GM21717 (cell line): ENCODE results near the gene ACTL10.

ENCODE experiments used
- ATAC-seq: cut with Tn5 transposase; IDR thresholded peaks from one replicate; pipeline ENCODE4 v1.9.1; 2021; ENCODE audit warnings: mild to moderate bottlenecking, moderate library complexity; ENCODE audit not compliant: unreplicated experiment

The ACTL10 gene

GRCh38 chr20:33648396-33649004 is 18.2 kb upstream of the ACTL10 start:
- no peak for ATAC-seq

- no peak for ATAC-seq
Measured at GRCh38 chr20:33649201-33649681, 17.5 kb upstream of the ACTL10 start.

GRCh38 chr20:33650111-33650752 is 16.5 kb upstream of the ACTL10 start:
- no peak for ATAC-seq

DNA sequence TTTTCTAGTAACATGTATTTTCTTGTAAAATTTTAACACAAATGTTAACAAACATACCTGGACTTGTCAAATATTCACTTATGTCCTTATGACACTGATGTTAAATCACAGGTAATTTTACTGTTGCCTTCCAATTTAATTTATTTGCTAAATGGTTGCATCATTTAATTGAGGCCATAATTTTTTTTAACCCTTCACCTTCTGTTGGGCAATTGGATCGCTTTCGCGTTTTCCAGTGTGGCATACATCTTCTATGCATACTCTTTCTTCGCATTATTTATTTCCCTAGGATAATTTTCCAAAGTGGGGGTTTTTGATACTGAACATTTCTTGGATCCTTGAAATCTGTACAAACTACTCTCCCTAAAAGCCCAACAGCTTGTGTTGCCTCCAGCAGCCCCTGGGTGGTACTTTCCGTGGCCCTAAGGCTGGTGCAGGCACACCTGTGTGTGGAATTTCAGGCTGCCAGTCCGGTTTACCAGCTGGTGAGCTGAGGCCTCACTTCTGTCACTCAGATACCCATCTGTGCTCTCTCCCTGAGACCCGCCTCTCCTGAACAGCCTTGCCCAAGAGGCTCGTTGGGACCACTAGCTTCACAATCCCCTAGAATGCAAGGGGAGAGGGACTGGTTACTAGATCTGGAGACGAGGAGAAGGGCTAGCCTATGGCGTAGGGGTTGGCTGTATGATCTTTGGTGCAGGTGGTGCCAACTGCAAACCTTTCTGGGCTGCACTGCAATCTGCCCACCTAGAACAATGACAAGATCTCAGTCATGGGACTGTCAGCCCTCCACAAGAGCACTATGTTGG is 15.8 kb upstream of the ACTL10 start:
- ATAC-seq, result no peak

DNA sequence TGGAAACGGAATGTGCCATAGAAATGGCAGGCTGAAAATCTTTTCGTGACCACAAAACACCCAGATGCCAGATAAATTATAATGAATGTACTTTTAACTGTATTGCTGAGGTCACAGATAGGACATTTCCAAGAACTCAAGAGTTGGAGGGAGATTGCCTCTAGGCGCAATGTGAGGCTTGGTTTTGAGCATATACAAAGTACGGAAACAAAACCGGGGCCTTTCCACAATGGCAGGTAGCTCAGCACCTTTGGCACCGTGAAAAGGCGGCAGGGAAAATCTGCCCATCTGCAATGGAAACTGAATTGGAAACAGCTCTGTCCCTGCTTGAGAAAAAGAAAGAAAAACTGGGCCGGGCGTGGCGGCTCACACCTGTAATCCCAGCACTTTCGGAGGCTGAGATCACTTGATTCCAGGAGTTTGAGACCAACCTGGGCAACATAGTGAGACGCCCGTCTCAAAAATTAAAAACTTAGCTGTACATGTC is 15.1 kb upstream of the ACTL10 start:
- no peak for ATAC-seq

DNA sequence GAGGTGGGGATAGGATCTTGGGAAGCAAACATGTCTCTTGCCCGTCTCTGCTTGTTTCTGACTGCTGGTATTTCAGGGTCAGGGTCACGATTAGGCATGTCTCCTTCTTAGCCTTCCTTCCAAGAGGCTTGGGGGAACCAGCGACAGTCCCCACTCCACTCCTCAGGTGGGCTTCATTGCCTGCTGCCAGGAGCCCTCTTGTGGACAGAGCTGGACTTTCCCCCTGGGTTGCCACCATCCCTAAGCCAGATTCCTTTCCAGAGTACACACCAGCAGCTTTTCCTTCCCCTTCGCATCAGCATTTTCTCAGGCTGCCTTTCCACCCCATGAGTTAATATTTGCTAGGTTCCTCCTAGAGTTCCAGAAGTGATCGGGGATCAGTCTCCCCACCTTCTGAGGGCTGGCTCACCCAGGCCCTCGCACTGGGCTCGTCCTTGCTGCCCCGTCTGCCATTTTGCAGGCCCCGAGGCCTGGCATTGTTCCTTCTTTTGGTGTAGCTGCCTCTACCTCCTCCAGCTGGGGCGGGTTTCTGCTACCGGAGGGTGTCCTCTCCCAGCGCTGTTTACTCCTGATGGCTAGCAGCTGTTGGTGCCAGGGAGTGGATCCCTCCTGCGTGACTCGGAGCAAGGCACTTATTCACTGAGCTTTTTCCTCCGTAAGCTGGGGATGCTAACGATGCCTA is 13.4 kb upstream of the ACTL10 start:
- no peak for ATAC-seq

- no peak for ATAC-seq
Measured at GRCh38 chr20:33653900-33654596, 12.7 kb upstream of the ACTL10 start.

DNA sequence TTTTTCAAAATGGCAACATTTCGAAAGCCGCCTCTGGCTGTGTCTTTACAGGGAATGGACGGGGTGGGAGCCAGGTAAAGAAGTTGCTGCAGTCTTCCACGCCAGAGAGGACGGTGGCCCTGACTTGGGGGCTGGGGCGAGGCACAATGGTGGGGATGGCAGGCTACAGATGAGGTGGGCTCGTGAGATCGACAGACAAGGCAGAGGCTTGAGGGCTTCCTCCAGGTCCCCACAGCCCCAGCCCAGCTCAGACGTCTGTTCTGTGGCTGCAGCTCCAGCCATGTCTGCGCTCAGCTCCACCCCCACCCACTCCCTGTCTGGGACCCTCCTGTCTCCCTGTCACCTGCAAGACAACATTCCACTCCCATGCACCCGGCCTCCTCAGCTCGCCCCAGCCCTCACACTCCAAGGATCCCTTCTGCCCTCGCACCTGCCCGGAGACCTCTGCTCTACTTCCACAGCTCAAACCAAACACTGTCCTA is 12.0 kb upstream of the ACTL10 start:
- ATAC-seq, result no peak

DNA sequence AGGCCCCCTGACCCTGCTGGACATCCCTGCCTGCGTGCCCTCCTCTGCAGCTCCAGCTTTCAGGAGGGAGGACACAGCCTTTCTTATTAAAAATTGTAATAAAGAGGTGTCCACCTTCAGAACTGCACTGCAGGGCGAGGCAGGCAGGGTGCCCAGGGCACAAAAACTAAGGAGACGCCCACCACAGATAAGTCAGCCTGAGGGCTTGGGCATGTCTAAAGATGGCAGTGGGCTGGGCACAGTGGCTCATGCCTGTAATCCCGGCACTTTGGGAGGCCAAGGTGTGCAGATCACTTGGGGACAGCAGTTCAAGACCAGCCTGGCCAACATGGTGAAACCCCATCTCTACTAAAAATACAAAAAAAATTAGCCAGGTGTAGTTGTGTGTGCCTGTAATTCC is 11.6 kb upstream of the ACTL10 start:
- ATAC-seq, result no peak

DNA sequence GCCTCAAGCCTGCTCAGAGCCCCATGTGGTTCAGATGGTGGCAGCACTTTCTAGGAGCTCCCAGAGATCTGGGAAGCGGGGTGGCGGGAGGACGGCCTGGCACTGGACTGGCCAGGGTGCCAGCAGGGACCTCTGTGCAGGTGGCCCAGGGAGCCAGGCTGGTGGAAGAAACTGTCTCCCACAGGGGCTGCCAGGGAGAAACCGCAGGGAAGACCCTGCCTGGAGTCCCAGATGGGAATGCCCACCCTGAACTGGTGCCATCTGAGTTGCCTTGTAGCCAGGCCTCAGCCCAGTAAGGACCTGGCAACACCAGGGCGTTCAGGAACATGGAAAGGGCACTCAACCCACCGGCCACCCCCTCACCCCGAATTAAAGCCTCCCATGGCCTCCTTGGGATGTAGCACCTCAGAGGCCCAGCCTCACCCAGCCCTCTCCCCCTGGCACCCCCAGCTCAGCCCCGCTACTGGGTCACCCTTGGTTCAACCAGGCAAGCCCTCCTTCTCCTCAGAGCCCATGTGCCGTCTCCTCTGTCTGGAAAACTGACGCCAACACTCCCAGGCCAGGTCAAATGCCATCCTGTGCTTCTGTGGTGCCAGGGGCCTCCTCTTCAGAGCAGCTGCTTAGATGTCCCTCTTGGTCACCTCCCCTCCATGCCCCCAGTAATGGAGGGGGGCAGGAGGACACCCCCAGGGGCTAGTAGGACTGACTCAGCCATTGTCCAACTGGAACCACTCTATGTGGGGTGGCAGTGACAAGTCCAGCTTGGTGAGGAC is 10.5 kb upstream of the ACTL10 start:
- ATAC-seq, result no peak

- ATAC-seq, result no peak
Measured at GRCh38 chr20:33656783-33657703, 9.7 kb upstream of the ACTL10 start.

GRCh38 chr20:33657704-33658095 is 9.0 kb upstream of the ACTL10 start:
- no peak for ATAC-seq

DNA sequence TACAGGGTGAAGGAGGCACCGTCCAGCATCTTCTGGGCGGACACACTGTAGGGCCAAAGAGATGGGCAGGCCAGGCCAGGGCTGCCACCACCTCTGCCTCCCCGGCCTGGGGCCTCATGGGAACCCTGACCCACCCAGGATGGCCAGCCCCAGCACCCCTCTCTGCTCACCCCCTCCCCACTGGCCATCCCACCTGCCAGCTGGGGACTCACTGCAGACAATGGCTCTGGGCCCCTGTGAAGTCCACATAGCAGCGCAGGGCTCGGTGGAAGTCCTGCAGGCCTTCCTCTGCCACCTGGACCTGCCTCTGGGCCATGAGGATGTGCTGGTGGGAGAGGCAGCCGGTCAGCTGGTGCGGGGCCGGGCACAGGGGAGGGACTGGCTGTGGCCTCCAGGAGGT is 8.2 kb upstream of the ACTL10 start:
- no peak for ATAC-seq

- ATAC-seq, result no peak
Measured at GRCh38 chr20:33658929-33659328, 7.8 kb upstream of the ACTL10 start.

DNA sequence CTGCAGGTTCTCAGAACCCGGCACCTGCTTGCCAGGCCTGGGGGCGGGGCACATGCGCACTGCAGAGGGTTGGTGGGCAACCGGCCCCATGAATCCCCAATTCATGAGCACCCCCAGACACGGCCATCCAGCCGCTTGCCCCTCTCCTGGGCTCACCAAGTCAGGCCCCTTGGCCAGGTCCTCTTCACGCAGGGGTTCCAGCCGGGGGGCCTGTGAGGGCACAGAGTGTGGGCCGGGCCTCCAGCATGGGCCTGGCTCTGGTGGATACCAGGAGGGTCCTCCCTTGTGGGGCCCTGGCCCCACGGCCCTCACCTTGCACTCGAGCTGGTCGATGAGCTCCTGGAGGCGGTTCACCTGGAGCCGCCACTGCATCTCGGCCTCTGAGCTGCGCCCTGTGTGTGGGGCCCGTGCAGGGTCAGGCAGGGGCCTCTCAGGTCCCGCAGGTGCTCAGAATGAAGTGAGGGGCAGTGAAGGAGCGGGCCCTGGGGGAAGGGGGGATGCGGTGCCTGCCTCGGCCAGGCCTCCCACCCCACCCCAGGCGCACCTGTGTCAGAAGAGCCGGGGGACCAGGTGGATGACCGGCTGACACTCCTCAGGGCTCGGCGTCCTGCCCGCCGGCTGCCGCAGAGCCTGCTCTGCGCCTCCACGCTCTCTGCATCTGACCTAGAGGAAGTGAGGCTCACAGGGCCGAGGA is 7.3 kb upstream of the ACTL10 start:
- ATAC-seq, result no peak

DNA sequence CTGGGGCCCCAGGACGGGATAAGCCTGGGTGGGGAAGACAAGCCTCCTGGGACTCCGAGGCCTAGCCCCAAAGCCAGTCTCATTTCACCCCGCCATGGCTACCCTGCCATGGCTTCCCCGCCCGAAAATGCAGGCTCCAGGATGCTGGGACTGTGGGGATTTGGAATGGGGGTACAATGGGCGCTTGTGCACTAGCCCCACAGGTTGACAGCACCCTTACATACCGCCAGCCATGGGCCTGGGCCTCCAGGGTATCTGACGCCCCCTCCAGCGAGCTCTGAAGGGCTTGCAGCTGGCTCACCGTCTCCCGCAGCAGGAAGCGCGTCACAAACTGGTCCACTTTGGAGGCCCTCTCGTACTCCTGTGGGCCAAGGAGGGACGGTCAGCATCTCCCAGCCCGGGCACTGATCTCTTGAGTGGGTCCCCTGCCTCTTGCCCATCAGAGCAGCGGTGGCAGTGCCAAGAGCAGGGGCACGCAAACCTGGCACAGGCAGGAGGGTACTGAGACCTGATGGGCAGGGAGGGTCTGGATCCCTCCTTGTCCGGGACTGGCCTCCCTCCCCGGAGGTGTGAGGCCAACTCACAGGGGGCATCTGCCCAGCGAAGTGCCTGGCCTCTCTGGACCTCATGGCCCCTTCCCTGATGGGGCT is 6.6 kb upstream of the ACTL10 start:
- ATAC-seq, result no peak

GRCh38 chr20:33660685-33661058 is 6.1 kb upstream of the ACTL10 start:
- no peak for ATAC-seq

DNA sequence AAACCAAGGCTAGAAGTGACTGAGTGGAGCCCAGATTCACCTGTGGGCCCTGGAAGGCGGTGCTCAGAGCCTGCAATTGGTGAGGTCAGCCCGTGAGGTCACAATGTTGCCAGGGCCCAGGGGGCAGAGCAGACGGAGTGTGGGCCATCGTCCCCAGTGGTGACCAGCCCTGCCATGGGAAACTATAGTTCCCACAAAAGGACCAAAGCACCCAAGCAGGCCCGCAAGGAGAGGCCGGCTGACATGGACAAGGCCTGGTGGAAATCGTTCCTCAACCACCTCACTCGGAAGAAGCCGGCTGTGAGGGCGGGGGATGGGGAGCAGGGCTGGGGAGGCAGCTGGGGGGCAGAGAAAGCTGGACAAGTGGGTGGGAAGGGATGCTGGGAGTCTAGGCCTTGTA is 4.6 kb upstream of the ACTL10 start, which contains the start of gene C20orf144:
Gene C20orf144 (plus strand): TSS at position 156 of the 400 bp plus-strand sequence. CDS start 19 bp downstream, at position 175.
- ATAC-seq, result no peak
